Naive B cell (primary cell): ENCODE results near the gene ROBO1. TPM values are rescaled to one million over a fixed set of nuclear protein-coding genes. Genes with fewer than 3 reads are reported as not detected.

ENCODE experiments used
- ATAC-seq, 2 donors: fragments of 150-1000 bp; cut with Tn5 transposase; 2 replicates each; pipeline ENCODE4 v1.10.0; 2021; ENCODE audit warnings: low read depth in 2 of 2, mild to moderate bottlenecking in 2 of 2, moderate library complexity in 2 of 2
- DNase-seq: peaks from one replicate; pipeline ENCODE4 v3.0.0; 2022
- H3K27ac Mint-ChIP-seq, 6 donors: one replicate each; pipeline ENCODE4 v1.8.0; 2020 to 2022; ENCODE audit warnings: mild to moderate bottlenecking in 6 of 6, mixed read lengths in 6 of 6, moderate library complexity in 5 of 6, inconsistent platforms in 2 of 6
- H3K27me3 Mint-ChIP-seq, 3 donors: one replicate each; pipeline ENCODE4 v1.8.0; 2021 to 2022; ENCODE audit warnings: mixed read lengths in 3 of 3, mild to moderate bottlenecking in 1 of 3
- H3K36me3 Mint-ChIP-seq, 2 donors: one replicate each; pipeline ENCODE4 v1.8.0; 2020 to 2022; ENCODE audit warnings: mixed read lengths in 2 of 2, inconsistent platforms in 1 of 2, mild to moderate bottlenecking in 1 of 2
- H3K4me1 Mint-ChIP-seq, 3 donors: one replicate each; pipeline ENCODE4 v1.8.0; 2020 to 2022; ENCODE audit warnings: mixed read lengths in 3 of 3, inconsistent platforms in 1 of 3, mild to moderate bottlenecking in 1 of 3, moderate library complexity in 1 of 3
- H3K4me3 Mint-ChIP-seq, 8 donors: one replicate each; pipeline ENCODE4 v1.8.0; 2020 to 2022; ENCODE audit warnings: mild to moderate bottlenecking in 8 of 8, mixed read lengths in 8 of 8, moderate library complexity in 8 of 8, inconsistent platforms in 2 of 8
- H3K9me3 Mint-ChIP-seq, 7 donors: one replicate each; pipeline ENCODE4 v1.8.0; 2020 to 2022; ENCODE audit warnings: mixed read lengths in 7 of 7, mild to moderate bottlenecking in 5 of 7, inconsistent platforms in 2 of 7, moderate library complexity in 1 of 7
- polyA plus RNA-seq, 6 donors: library from polyadenylated mRNA; unstranded; fragments of 300-500 nt; fragmentation: Illumina TruSeq; gene quantifications; one replicate each; pipeline ENCODE4 v1.2.3, GENCODE V29; 2021; ENCODE audit warnings: low read depth in 6 of 6

The ROBO1 gene
- polyA plus RNA-seq, 6 donors from 2014 or later, result 0.39 to 0.44 TPM; not detected in 4

DNA sequence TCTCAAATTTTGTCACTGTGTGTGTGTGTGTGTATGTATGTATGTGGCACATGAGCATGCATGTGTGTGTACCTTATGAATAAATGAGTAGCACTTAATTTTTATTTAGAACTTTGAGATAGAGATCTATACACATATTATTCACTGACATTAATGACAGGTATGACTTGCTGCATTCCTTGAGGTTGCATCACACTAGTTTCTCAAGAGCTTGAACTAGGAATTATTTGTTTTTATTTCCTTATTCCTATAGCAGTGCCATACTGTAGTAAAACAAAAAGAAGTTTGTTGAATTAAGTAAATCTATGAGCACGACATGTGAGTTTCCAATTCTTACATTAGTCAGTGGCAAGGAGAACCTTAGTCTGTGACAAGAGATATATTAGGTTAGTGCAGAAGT is 943.9 kb downstream of the ROBO1 start:
- no peak for ATAC-seq
- H3K36me3 Mint-ChIP-seq, result no peaks in the 10 kb centered on the region
- H3K4me3 Mint-ChIP-seq, result no peak overlapping the region
- H3K4me1 Mint-ChIP-seq, result no peaks in the 10 kb centered on the region
- H3K27ac Mint-ChIP-seq, result no peak overlapping the region
- no peaks in the 10 kb centered on the region for H3K27me3 Mint-ChIP-seq
- DNase-seq, result no peak
- peaks cover 0 to 7% (median 0%) of the 10 kb centered on the region in 7 donors for H3K9me3 Mint-ChIP-seq

DNA sequence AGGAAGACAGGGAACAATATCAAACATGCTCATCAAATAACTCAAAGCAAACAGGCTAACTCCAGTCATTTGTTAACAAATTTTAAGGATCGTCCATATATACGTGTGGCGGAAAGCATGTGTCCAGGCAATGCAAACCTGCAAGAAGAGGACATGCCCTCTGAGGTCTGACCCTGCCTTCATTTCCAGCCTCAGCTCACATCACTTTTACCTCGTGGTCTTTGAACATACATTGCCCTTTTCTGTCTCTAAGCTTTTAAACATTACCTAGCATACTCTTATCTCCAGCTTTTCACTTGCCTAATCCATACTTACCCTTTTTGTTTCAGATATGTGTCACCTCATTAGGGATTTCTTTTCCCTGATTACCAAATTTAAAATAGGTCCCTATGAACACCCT is 944.4 kb downstream of the ROBO1 start:
- Mint-ChIP-seq H3K9me3 (peaks cover 0 to 12% (median 0%) of the 10 kb centered on the region in 7 donors), H3K27me3 (no peaks in the 10 kb centered on the region), H3K4me1 (no peaks in the 10 kb centered on the region)

DNA sequence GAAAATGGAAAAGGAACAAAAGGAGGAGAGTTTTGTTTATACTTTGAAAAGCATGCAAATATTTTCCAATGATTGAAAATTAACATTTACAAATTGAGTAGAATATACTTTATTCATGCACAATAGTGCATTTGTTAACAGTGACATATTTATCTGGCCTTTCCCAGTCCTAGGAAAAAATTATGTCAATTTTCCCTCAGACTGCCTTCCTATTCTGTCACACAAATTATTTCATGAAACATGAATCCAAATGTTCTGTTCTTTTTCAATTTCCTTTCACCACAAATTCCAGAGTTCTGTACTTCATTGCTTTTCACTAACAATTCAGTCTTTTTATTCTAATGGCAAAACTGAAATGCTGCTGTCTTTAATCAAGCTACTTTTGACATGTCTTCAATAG is 945.1 kb downstream of the ROBO1 start:
- Mint-ChIP-seq H3K9me3 (peaks cover 0 to 12% (median 0%) of the 10 kb centered on the region in 7 donors), H3K27ac (no peak overlapping the region), H3K27me3 (no peaks in the 10 kb centered on the region), H3K4me3 (no peak overlapping the region), H3K4me1 (no peaks in the 10 kb centered on the region), H3K36me3 (no peaks in the 10 kb centered on the region)
- DNase-seq, result no peak
- ATAC-seq, result no peak

More for the DNA sequence above, 944.4 kb downstream of the ROBO1 start:
- Mint-ChIP-seq H3K4me3 (no peak overlapping the region), H3K36me3 (no peaks in the 10 kb centered on the region), H3K27ac (no peak overlapping the region)
- DNase-seq (no peak), ATAC-seq (no peak)

DNA sequence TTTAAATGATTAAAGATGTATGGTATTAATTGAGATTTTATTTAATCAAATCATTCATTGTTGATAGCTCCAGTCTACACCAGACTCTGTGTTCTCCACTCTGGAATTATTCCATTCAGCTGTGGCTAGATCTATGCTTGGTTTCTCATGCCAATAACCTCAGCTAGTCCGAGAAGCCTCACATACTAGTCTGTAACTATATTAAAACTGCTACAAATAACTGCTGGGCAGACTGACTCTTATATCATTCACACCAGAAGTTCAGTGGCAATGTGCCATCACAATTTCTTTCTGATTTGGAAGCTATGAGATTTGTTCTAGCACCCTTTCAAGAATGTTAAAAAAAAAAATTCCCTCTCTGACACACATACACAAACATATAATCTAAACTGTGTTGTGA is 947.3 kb downstream of the ROBO1 start:
- Mint-ChIP-seq H3K36me3 (no peaks in the 10 kb centered on the region), H3K4me1 (no peaks in the 10 kb centered on the region)

DNA sequence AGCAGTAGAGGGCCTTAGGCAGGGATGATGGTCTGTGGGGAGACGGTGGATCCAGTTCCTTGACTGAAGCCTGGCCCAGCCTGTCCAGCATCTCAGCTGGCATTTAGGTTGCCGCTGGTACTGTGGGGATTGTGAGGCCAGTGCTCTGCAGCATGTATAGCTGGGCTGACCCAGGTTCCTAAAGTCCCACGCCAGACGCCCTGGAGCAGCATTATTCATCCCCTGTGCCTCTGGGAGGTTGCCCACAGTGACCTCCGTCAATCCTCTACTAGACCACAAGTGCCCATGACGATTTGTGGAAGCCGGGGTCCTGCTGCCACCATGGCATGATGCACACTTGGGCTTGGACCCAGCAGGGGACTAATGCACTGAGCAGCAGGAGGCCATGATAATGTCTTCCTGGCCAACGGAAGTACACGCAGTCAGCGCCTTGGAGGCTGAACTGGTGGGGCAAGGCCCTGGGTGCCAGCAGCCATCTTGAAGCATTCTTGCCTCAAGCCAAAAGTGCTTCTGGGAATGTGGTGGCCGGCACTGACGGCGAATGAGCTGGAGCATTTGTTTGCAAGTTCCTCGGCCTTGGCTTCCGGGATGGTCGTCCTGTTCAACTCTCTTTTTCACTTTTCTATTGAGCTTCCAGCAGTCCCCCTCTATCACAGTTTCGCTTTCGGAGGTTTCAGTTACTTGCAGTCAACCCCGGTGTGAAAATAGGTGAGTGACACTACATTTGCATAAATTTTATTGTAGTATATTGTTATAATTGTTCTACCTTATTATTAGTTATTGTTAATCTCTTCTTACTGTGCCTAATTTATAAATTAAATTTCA is 949.4 kb downstream of the ROBO1 start:
- Mint-ChIP-seq H3K4me1 (no peaks in the 10 kb centered on the region), H3K9me3 (peaks cover 0 to 12% (median 2%) of the 10 kb centered on the region in 7 donors), H3K27ac (no peak overlapping the region), H3K36me3 (no peaks in the 10 kb centered on the region), H3K4me3 (no peak overlapping the region), H3K27me3 (no peaks in the 10 kb centered on the region)
- no peak for ATAC-seq
- no peak for DNase-seq

More for the DNA sequence above, 947.3 kb downstream of the ROBO1 start:
- no peak overlapping the region for H3K4me3 Mint-ChIP-seq
- H3K27ac Mint-ChIP-seq, result no peak overlapping the region
- H3K9me3 Mint-ChIP-seq, result peaks cover 0 to 12% (median 2%) of the 10 kb centered on the region in 7 donors
- H3K27me3 Mint-ChIP-seq, result no peaks in the 10 kb centered on the region
- no peak for ATAC-seq
- DNase-seq, result no peak

DNA sequence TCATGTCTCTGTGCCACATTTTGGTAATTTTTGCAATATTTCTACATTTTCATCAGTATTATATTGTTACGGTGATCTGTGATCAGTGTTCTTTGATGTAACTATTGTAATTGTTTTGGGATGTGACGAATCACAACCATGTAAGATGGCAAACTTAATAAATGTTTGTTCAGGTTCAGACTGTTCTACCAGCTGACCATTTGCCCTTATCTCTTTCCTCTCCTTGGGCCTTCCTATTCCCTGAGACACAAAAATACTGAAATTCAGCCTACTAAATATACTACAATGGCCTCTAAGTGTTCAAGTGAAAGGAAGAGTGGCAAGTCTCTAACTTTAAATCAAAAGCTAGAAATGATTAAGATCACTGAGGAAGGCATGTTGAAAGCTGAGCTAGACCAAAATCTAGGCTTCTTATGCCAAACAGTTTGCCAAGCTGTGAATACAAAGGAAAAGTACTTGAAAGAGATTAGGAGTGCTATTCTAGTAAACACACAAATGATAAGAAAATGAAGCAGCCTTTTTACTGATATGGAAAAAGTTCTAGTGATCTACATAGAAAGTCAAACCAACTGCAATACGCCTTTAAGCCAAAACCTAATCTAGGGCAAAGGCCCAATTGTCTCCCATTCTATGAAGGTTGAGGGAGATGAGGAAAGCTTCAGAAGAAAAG is 952.8 kb downstream of the ROBO1 start:
- H3K36me3 Mint-ChIP-seq, result no peaks in the 10 kb centered on the region
- DNase-seq (no peak), ATAC-seq (no peak)
- no peaks in the 10 kb centered on the region for H3K27me3 Mint-ChIP-seq
- H3K4me3 Mint-ChIP-seq, result no peak overlapping the region
- H3K27ac Mint-ChIP-seq, result no peak overlapping the region
- H3K9me3 Mint-ChIP-seq, result peaks cover 0 to 12% (median 6%) of the 10 kb centered on the region in 7 donors
- no peaks in the 10 kb centered on the region for H3K4me1 Mint-ChIP-seq

DNA sequence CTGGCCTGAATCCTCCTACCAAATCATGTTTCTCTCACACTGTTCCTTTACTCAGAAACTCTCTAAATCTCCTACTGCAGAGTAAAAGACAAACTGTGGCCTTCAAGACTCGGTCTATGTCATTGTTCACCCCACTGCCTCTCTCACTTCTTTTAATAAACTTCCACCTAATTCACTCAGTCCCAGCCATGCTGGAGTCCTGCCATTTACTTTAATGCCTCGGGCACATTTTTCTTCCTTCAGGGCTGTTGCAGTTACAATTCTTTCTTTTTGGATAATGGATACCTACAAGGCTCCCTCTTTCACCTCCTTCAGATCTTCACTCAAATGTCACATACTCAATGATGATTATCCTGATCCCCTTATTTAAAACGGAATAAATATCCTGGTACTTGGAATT is 955.6 kb downstream of the ROBO1 start:
- DNase-seq (no peak), ATAC-seq (no peak)
- Mint-ChIP-seq H3K36me3 (no peaks in the 10 kb centered on the region), H3K4me3 (no peak overlapping the region), H3K27ac (no peak overlapping the region), H3K4me1 (no peaks in the 10 kb centered on the region), H3K9me3 (peaks cover 0 to 13% (median 4%) of the 10 kb centered on the region in 7 donors), H3K27me3 (no peaks in the 10 kb centered on the region)

DNA sequence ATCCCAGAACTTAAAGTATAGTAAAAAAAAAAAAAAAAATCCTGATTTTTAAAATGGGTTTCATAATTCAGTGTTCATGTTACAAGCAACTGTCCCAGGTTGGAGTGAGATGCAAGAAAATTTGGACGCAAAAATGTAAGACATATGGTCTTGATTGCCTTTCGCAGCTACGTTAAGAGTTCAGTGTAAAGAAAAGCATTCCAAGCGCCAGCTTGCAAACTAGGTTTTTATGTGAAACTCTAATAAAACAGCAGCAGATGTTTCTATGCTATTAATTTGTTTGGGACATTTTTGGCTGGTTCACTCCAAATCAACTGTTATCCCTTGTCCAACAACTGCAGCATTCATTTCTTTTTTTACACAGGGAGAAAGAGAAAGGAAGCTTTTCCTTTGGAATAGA is 957.8 kb downstream of the ROBO1 start:
- Mint-ChIP-seq H3K4me1 (no peaks in the 10 kb centered on the region), H3K9me3 (peaks cover 0 to 13% (median 6%) of the 10 kb centered on the region in 7 donors), H3K36me3 (no peaks in the 10 kb centered on the region), H3K27me3 (no peaks in the 10 kb centered on the region), H3K4me3 (no peak overlapping the region), H3K27ac (no peak overlapping the region)
- DNase-seq, result no peak
- ATAC-seq, result no peak

DNA sequence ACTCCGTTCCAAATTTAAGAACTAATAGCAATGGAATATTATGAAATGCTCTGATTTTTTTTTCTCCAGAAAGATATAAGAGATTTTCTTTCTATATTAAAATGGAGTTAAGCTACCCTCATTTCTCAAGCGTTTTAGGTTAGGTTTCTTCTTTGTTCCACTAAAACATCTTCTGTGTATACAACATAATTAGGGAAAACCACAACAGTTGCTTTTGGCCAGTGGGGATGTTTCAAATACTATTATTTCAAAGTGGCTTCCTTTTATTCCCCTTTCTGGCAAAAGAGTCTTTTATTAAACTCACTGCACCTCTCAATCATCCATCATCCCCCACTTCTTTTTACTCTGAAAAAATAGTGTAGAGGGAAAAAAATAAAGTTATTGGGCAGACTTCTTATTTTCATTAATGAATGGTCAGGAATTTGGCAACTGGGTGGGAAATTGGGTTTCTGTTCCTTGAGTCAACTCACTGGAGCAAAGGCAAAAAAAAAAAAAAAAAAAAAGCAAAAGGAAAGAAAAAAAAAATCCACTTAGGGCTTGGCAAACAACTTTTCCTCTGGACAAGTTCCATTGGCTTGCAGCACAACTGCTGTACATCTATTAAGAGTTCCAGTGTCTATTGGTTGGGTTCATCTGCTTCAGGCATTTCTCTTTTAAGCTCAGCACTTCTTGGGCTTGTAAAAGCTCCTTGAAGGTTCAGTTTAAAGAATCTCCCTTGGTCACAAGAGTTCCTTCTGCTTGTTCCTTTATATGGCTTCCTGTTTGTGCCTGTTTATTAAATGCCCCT is 963.4 kb downstream of the ROBO1 start:
- no peak for ATAC-seq
- no peak for DNase-seq
- Mint-ChIP-seq H3K4me1 (no peaks in the 10 kb centered on the region), H3K27me3 (no peaks in the 10 kb centered on the region), H3K36me3 (no peaks in the 10 kb centered on the region), H3K9me3 (peaks cover 1 to 11% (median 7%) of the 10 kb centered on the region in 7 donors), H3K4me3 (no peak overlapping the region), H3K27ac (no peak overlapping the region)

DNA sequence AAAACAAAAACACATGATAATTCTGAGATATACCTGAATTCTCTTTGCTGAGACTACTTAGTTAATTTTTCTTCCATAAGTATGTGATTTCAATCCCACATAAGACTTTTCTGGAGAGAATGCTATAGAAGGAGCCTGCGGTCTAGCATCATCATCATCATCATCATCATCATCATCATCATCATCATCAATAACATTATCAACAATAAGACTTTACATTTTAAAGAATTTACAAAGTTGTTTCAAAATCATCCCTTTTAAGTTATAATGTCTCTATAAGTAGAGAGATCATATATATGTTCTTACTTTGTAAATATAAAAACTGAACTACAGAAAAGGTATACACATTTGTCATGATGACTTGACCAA is 965.3 kb downstream of the ROBO1 start:
- H3K4me1 Mint-ChIP-seq, result no peaks in the 10 kb centered on the region
- peaks cover 0 to 9% (median 6%) of the 10 kb centered on the region in 7 donors for H3K9me3 Mint-ChIP-seq
- ATAC-seq, result no peak
- H3K27ac Mint-ChIP-seq, result no peak overlapping the region
- H3K27me3 Mint-ChIP-seq, result no peaks in the 10 kb centered on the region
- H3K36me3 Mint-ChIP-seq, result no peaks in the 10 kb centered on the region
- H3K4me3 Mint-ChIP-seq, result no peak overlapping the region
- no peak for DNase-seq

DNA sequence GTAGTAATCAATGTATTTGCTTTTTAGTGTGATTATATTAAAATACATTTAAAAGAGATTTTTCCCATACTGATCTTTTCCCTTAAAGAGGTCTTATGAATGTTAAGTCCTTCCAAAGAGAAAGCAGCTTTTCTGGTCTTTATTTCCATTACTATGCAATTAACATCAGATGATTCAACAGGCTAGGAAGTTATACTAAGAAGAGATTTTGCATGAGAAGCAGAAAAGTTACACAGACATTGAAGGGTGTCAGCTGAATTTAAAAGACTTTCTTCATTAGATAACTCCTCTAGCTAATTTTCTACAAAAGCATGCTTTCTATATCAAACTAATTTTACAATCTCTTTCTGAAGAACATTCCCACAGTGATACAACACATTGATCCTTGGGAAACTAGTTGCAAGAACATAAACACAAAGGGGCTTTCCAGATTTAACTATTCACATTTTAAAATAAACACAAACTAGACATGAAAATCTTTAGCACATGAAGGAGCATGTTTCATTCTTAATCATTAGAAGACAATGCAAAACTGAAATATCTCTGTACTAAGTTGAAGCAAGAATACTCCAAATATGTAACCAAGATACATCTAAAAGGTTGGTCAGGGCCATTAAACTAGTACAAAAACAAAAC is 965.8 kb downstream of the ROBO1 start:
- Mint-ChIP-seq H3K9me3 (peaks cover 0 to 9% (median 6%) of the 10 kb centered on the region in 7 donors), H3K27me3 (no peaks in the 10 kb centered on the region), H3K36me3 (no peaks in the 10 kb centered on the region), H3K27ac (no peak overlapping the region), H3K4me3 (no peak overlapping the region), H3K4me1 (no peaks in the 10 kb centered on the region)
- ATAC-seq (no peak), DNase-seq (no peak)

DNA sequence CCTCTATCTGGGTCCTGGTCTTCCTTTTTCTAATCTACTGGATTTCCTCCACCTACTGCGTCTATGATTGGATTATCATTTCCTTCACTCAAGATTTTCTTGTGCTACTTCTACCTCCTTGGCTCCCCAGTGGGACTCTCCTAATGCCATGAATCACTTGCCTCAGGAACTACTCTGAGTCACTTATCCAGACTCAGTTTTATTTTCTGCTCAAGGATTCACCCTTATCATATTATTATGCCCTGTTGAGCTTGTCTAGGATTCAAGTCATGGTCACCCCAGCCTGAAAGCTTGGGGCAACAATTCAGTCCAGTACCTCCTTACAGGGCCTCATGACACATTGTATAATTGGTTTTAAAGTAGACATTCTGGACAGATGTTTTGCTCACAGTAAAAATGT is 968.1 kb downstream of the ROBO1 start:
- H3K36me3 Mint-ChIP-seq, result no peaks in the 10 kb centered on the region
- ATAC-seq (no peak), DNase-seq (no peak)
- no peak overlapping the region for H3K27ac Mint-ChIP-seq
- no peaks in the 10 kb centered on the region for H3K4me1 Mint-ChIP-seq
- H3K9me3 Mint-ChIP-seq, result peaks cover 2 to 16% (median 7%) of the 10 kb centered on the region in 7 donors
- no peaks in the 10 kb centered on the region for H3K27me3 Mint-ChIP-seq
- no peak overlapping the region for H3K4me3 Mint-ChIP-seq

DNA sequence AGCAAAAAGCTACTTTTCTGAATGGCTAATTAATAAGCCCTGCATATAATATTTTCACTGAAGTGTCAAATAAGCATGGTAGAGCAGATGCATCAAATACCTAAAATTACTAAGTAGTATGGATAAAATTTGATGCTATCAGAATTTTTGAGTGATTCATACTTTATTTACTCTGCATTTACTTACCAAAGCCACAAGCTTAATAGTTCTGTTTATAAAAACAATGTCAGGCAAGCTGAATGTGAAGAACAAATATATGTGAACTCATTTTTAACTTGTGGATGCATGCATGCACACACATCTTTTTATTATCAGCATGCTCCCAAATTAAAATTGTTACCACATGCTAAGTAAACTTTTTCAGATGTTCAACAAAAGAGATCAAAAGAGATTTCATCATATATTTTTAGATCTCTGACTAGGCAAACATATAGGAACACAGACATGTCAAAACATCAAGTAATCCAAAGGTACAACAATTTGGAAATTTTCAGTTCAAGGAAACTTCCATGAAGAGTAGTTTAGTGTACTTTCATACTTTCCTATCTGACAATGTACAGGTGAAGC is 969.4 kb downstream of the ROBO1 start:
- H3K9me3 Mint-ChIP-seq, result peaks cover 2 to 16% (median 7%) of the 10 kb centered on the region in 7 donors
- DNase-seq (no peak), ATAC-seq (no peak)
- H3K4me1 Mint-ChIP-seq, result no peaks in the 10 kb centered on the region
- H3K27ac Mint-ChIP-seq, result no peak overlapping the region
- no peaks in the 10 kb centered on the region for H3K36me3 Mint-ChIP-seq
- no peaks in the 10 kb centered on the region for H3K27me3 Mint-ChIP-seq
- no peak overlapping the region for H3K4me3 Mint-ChIP-seq
